ENCODE data around the gene ACOT2.
"Not testable (repeated sequence)": the region's sequence is repeated elsewhere in the genome, so short reads cannot be mapped to it uniquely, and the experiment has no call there.

The ACOT2 gene

GRCh38 chr14:73567951-73568885, 795 bp upstream of the ACOT2 start:
- DNase-seq = no peak

DNA sequence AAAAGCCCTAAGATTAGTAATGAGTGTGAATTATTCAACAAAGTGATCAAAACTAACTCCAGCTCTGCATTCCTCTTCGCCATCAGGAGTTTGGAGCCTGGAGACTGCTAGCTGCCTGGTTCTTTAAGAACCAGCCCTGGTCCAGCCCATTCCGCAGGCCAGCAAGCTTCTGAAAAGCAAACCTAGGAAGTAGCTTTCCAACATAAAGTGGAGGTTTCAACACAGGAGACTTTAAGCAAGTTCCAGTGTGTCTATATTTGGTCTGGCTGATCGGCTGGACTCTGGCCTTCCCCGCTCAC, 178 bp upstream of the ACOT2 start:
- not testable (repeated sequence) for DNase-seq

DNA sequence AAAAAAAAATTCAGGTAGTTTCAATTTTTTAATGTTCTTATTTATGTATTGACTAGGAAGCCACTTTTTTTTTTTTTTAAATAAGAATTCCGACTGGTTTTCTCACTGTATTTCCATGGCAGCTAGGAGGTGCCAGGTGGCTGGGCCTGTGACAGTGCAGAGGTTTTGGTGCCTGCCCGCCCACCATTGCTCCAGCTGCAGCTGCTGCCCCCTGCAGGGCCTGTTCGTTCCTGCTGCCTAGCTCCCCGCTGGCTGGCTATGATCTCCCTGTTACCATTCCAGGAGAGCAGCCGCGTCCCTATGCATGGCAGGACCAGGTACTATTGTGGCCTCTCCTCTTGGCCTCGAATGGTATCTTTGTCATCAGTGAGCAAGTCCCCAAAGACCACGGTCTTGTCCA, 1.9 kb downstream of the ACOT2 start:
- DNase-seq = not testable (repeated sequence)

GRCh38 chr14:73573034-73573433, 4.0 kb downstream of the ACOT2 start:
- DNase-seq = not testable (repeated sequence)

DNA sequence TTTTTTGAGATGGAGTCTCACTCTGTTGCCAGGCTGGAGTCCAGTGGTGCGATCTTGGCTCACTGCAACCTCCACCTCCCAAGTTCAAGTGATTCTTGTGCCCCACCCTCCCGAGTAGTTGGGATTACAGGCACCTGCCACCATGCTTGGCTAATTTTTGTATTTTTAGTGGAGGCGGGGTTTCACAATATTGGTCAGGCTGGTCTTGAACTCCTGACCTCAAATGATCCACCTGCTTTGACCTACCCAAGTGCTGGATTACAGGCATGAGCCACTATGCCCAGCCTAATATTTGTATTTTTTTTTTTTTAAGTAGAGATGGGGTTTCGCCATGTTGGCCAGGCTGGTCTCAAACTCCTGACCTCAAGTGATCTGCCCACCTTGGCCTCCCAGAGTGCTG, 4.7 kb downstream of the ACOT2 start:
- DNase-seq = not testable (repeated sequence)

DNA sequence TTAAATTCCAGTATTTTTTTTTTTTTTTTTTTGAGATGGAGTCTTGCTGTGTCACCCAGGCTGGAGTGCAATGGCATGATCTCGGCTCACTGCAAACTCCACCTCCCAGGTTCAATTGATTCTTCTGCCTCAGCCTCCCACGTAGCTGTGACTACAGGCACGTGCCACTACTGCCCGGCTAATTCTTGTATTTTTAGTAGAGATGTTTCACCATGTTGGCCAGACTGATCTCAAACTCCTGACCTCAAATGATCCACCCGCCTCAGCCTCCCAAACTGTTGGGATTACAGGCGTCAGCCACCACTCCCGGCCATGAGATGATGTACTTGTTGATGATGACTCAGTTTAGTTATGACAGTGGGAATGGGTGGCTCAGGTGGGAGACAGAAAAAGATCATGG, 5.2 kb downstream of the ACOT2 start:
- peak; percentile 36 for DNase-seq

DNA sequence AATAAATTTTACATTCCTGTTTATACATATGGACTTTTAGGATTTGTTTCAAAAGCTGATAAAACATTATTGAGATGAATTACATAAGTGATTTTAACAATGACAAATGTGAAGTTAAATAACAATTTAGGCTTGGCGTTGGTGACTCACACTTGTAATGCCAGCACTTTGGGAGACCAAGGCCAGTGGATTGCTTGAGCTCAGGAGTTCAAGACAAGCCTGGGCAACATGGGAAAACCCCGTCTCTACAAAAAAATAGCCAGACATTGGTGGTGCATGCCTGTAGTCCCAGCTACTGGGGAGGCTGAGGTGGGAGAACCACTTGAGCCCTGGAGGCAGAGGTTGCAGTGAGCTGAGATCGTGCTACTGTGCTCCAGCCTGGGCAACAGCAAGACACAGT, 7.4 kb downstream of the ACOT2 start:
- DNase-seq = peak; percentile 25

- not testable (repeated sequence) for DNase-seq
Measured at GRCh38 chr14:73577214-73577613, 8.2 kb downstream of the ACOT2 start.

- DNase-seq = peak; percentile 62
Measured at GRCh38 chr14:73582102-73582979, 13.3 kb downstream of the ACOT2 start.

GRCh38 chr14:73588695-73589094, 19.7 kb downstream of the ACOT2 start:
- no peak for DNase-seq

DNA sequence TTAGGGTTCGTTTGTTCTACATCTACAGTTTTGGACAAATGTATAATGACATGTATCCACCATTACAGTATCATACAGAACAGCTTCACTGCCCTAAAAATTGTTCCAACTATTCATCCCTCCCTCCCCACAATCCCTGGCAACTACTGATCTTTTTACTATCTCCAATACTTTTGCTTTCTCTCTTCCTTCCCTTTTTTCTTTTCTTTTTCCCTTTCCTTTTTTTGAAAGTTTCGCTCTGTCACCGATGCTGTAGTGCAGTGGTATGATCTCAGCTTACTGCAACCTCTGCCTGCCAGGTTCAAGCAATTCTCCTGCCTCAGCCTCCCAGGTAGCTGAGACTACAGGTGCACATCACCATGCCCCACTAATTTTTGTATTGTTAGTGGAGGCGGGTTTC, 20.1 kb downstream of the ACOT2 start:
- peak; percentile 56 for DNase-seq

GRCh38 chr14:73590673-73591004, 21.6 kb downstream of the ACOT2 start:
- DNase-seq = not testable (repeated sequence)

- DNase-seq = peak; percentile 35
Measured at GRCh38 chr14:73591690-73592449, 22.9 kb downstream of the ACOT2 start, which contains the start of gene ACOT4. TSS of gene ACOT4 (plus strand) at chr14:73591873. CDS start at chr14:73591960, 87 bp downstream.

GRCh38 chr14:73594491-73594890, 25.5 kb downstream of the ACOT2 start:
- DNase-seq = no peak

DNA sequence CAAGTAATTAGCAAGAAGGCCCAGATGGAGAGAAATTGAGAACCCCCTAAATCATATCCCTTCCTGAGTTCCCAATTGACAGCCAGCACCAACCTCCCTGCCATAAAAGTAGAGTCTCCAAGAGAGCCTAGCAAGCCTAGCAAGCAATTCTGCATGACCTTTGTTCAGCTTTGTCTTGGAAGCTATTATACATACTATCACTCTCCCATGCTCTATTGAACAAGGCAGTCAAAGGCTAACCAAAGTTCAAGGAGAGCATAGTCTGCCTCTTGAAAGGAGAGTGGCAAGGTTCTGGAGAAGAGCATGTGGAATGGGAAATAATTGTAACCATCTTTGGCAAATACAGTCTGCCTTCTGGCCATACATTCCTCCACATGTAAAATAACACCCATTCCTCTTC, 30.5 kb downstream of the ACOT2 start:
- no peak for DNase-seq

GRCh38 chr14:73602994-73603393, 34.0 kb downstream of the ACOT2 start:
- no peak for DNase-seq

- no peak for DNase-seq
Measured at GRCh38 chr14:73606271-73606670, 37.3 kb downstream of the ACOT2 start.

GRCh38 chr14:73607241-73607640, 38.2 kb downstream of the ACOT2 start:
- DNase-seq = no peak

DNA sequence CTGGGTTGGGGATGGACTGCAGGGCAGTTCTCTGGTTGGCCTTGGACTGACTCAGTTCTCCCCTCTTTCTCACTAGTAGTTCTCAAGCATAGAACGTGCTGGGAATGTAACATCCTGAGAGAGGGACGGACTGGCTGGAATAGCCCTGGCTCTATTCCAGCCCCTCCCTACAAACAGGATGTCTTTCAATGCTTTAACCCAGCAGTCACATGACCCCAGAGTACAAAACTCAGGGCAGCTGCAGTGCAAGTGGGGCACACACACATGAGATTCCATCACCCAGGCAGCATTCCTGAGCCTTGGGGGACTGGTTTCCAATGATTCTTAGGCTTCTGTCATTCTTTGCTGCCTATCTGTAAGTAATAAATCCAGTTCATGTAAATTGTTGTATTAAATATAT, 41.7 kb downstream of the ACOT2 start:
- DNase-seq = no peak

- peak; percentile 70 for DNase-seq
Measured at GRCh38 chr14:73612339-73613045, 43.5 kb downstream of the ACOT2 start, which contains the start of gene ACOT6. TSS of gene ACOT6 (plus strand) at chr14:73612517. CDS start at chr14:73612572, 55 bp downstream.

DNA sequence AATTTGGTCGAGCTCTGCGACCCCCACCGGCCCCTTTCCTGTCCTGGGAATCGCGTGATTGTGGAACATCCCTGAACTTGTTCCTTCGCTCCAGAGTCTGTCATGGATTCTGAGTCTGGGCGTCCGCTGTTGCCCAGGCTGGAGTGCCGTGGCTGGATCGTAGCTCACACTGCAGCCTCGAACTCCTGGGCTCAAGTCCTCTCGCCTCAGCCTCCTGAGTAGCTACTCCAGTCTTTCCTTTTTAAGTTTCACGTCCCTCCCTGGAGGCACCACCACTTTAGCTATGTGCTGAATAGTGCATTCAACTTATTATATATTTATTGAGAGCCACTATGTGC, 44.0 kb downstream of the ACOT2 start:
- peak; percentile 6 for DNase-seq

- no peak for DNase-seq
Measured at GRCh38 chr14:73613419-73613963, 44.5 kb downstream of the ACOT2 start.
